ENCODE data around the gene SPG21.
A peak's percentile ranks its signal among the peaks of the same experiment; 100 is the strongest.
"Not testable (repeated sequence)": the region's sequence is repeated elsewhere in the genome, so short reads cannot be mapped to it uniquely, and the experiment has no call there.

Gene SPG21

DNA sequence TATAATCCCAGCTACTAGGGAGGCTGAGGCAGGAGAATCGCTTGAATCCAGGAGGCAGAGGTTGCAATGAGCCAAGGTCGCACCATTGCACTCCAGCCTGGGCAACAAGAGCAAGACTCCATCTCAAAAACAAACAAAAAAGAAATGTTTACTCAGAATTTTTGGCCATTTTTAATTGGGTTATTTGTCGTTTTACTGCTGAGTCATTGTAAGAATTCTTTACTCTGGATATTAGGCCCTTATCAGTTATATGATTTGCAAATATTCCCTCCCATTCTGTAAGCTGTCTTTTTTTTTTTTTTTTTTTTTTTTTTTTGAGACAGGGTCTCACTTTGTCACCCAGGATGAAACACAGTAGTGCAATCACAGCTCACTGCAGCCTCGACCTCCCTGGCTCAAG, 21.5 kb upstream of the SPG21 start:
- H3K27me3 Mint-ChIP-seq; H3K4me1 Mint-ChIP-seq (ENCODE audit: low read depth); H3K4me3 Mint-ChIP-seq; DNase-seq; H3K9me3 Mint-ChIP-seq: not testable (repeated sequence)
- Mint-ChIP-seq H3K36me3 (ENCODE audit: low read depth) (peaks cover 65% of the 10 kb centered on the region), H3K27ac (peak overlapping the region; percentile 26)

DNA sequence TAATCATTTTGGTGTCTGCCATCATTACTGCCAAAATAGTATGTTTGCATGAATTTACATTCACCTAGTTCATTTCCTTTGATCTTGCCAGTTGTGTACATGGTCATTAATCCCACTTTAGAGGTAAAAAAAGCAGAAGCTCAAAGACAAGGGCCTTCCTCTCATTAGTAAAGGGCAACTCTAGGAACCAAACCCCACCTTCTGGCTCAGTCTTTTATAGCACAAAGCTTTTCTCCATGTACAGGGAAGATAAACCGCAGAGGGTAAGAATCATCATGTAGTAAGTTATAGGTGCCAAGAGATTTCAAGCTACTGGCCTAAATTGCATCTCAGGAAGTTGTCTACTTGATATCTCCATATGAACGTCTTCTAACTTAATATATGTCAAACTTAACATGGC, 19.3 kb upstream of the SPG21 start:
- H3K9me3 Mint-ChIP-seq: peaks cover 4% of the 10 kb centered on the region
- DNase-seq: no peak
- no peak overlapping the region for H3K27ac Mint-ChIP-seq

DNA sequence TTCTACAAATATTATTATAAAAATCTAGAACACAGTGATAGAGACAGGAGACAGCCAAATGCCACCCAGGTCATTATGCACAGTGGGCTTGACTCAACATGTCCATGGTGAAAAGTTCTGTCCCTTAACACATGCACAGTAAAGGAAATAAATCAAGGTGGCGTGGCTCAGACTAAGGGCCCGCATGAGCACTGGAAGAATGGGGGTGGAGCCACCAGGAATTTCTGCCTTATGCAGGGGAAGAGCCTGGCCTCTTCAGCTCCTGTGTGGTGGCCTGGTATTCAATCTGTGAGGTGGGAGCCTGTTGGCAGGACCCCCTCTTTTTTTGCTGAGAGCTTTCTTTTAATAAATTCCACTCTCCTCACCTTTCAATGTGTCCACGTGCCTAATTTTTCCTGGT, 17.2 kb upstream of the SPG21 start:
- DNase-seq: no peak
- Mint-ChIP-seq H3K9me3 (no peaks in the 10 kb centered on the region), H3K27ac (no peak overlapping the region), H3K27me3 (no peaks in the 10 kb centered on the region), H3K36me3 (ENCODE audit: low read depth) (peaks cover 57% of the 10 kb centered on the region), H3K4me1 (ENCODE audit: low read depth) (no peaks in the 10 kb centered on the region), H3K4me3 (no peak overlapping the region)

More for the DNA sequence above, 19.3 kb upstream of the SPG21 start:
- H3K27me3 Mint-ChIP-seq: no peaks in the 10 kb centered on the region
- peaks cover 62% of the 10 kb centered on the region for H3K36me3 Mint-ChIP-seq (ENCODE audit: low read depth)
- no peaks in the 10 kb centered on the region for H3K4me1 Mint-ChIP-seq (ENCODE audit: low read depth)
- H3K4me3 Mint-ChIP-seq: no peak overlapping the region

DNA sequence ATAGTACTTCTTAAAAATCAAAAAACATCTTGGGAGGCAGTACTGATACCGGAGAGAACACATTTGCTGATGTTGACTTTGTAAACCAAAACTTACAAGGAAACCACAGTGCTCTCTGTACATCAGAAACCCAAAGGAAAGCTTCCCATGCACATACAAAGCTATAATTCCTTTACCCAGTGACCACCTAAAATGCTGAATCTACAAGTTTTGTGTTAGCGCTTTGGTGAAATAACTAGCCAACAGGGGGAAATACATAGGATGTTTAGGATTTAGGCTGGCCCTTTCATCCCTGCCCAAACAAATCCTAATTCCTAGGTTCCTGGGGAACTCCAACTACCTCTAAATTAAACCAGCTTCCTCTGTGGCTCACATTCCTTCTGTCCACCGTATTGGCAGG, 15.3 kb upstream of the SPG21 start:
- Mint-ChIP-seq H3K27me3 (no peaks in the 10 kb centered on the region), H3K36me3 (ENCODE audit: low read depth) (peaks cover 45% of the 10 kb centered on the region), H3K27ac (peak overlapping the region; percentile 48), H3K9me3 (no peaks in the 10 kb centered on the region), H3K4me3 (no peak overlapping the region), H3K4me1 (ENCODE audit: low read depth) (no peaks in the 10 kb centered on the region)
- DNase-seq: no peak

DNA sequence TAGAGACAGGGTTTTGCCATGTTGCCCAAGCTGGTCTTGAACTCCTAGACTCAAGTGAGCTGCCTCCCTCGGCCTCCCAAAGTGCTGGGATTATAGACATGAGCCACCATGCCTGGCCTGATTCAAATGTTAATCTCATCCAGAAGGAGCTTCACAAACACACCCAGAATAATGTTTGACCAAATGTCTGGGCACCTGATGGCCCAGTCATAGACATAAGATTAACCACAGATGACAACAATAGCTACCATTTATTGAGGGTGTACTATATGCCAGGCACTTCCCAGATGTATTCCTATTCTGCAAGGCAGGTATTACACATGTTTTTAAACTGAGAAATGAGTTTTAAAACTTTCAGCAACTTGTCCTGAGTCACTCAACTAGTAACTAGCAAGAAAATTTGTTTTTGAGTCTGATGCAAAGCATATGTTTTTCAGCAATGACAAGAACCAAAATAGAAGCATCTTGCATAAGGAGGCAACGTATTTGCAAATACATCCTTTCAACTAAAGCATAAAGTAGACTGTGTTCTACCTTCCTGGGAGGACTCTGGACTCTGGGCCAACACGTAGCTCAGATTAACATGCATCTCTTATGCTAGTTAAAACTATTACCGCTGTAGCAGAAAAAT, 8.1 kb upstream of the SPG21 start:
- H3K36me3 Mint-ChIP-seq (ENCODE audit: low read depth): peaks cover 8% of the 10 kb centered on the region
- peaks cover 4% of the 10 kb centered on the region for H3K4me1 Mint-ChIP-seq (ENCODE audit: low read depth)
- no peaks in the 10 kb centered on the region for H3K9me3 Mint-ChIP-seq
- no peaks in the 10 kb centered on the region for H3K27me3 Mint-ChIP-seq
- DNase-seq: no peak
- no peak overlapping the region for H3K4me3 Mint-ChIP-seq
- H3K27ac Mint-ChIP-seq: no peak overlapping the region

DNA sequence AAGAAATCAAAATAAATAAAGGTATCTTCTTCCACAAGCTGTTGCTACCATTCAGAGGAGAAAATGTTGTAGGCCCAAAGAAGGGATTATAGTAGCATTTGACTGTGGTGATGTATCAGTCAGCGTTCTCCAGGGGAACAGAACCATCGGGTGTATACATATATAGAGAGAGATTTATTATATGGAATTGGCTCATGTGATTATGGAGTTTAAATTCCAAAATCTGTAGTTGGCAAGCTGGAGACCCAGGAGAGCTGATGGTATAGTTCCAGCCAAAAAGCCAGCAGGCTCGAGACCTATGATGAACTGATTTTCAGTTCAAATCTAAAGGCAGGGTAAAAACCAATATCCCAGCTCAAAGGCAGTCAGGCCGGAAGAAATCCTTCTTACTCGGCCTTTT, 7.4 kb upstream of the SPG21 start:
- no peak for DNase-seq
- Mint-ChIP-seq H3K36me3 (ENCODE audit: low read depth) (peaks cover 4% of the 10 kb centered on the region), H3K27ac (no peak overlapping the region), H3K4me1 (ENCODE audit: low read depth) (peaks cover 5% of the 10 kb centered on the region), H3K27me3 (no peaks in the 10 kb centered on the region), H3K4me3 (no peak overlapping the region), H3K9me3 (no peaks in the 10 kb centered on the region)

DNA sequence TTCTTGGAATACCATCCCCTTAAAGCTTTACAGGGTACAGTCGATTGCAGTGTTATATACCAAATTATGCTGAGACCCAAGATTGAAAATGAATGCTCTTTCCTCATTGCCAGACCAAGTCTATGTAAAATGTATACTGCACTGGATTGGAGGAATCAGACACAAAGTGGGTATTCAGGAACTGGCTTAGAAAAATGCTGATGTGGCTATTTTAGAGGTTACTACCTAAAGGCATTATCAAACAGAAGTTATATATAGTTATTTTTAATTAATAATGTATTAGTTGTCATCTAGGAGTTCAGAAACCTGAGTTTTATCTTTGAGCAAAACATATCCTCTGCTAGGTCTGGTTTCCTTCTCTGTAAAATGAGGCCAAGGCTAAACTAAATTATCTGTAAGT, 3.6 kb upstream of the SPG21 start:
- Mint-ChIP-seq H3K27ac (no peak overlapping the region), H3K4me1 (ENCODE audit: low read depth) (peaks cover 22% of the 10 kb centered on the region), H3K36me3 (ENCODE audit: low read depth) (peaks cover 13% of the 10 kb centered on the region), H3K9me3 (no peaks in the 10 kb centered on the region), H3K27me3 (no peaks in the 10 kb centered on the region), H3K4me3 (no peak overlapping the region)
- DNase-seq: no peak

DNA sequence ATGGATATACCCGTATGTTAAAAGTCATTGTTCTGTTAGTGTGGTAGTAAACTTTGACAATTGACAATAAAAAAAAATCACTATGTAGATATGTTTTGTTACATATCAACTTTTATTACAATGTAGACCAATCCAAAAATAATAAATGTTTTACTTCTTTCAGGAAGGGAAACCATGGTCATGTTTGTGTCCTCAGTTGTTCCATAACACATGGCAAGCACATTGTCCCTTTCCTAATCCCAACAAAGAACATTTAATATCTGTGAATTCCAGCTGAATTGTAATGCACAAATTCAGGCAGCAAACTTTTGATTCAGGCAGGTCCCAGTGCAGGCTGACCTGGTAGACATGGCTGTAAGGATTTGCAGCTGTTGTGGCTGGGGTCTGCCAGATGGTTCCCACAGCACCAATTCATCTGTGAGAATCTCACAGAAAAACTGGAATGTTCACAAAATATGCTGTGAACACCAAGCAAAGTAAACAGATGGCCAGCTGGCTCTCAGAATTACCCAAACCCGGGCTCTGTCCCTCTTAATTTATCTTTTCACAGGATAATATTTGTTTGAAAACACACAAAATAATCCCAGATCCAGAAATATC, 1.9 kb upstream of the SPG21 start:
- H3K27ac Mint-ChIP-seq: no peak overlapping the region
- peak overlapping the region; percentile 4 for H3K4me3 Mint-ChIP-seq
- no peak for DNase-seq
- peaks cover 30% of the 10 kb centered on the region for H3K36me3 Mint-ChIP-seq (ENCODE audit: low read depth)
- H3K4me1 Mint-ChIP-seq (ENCODE audit: low read depth): peaks cover 39% of the 10 kb centered on the region
- H3K9me3 Mint-ChIP-seq: no peaks in the 10 kb centered on the region
- no peaks in the 10 kb centered on the region for H3K27me3 Mint-ChIP-seq

DNA sequence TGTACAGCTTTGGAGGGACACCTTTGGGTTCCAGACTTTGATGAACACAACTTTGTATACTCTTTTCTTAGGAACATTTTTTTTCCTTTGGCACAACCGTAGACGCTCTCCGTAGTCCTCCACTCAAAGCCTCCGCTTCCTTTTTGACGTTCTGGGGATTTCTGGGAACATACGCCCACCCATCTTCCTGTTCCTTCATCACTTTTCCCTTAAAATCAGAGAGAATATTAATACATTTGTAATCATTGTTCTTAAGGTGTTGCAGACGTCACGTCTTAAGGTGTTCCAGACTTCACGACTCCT, 405 bp upstream of the SPG21 start:
- Mint-ChIP-seq H3K27ac (peak overlapping the region; percentile 94), H3K27me3 (no peaks in the 10 kb centered on the region), H3K4me3 (peak overlapping the region; percentile 100), H3K36me3 (ENCODE audit: low read depth) (peaks cover 38% of the 10 kb centered on the region), H3K4me1 (ENCODE audit: low read depth) (peaks cover 46% of the 10 kb centered on the region), H3K9me3 (no peaks in the 10 kb centered on the region)
- no peak for DNase-seq

DNA sequence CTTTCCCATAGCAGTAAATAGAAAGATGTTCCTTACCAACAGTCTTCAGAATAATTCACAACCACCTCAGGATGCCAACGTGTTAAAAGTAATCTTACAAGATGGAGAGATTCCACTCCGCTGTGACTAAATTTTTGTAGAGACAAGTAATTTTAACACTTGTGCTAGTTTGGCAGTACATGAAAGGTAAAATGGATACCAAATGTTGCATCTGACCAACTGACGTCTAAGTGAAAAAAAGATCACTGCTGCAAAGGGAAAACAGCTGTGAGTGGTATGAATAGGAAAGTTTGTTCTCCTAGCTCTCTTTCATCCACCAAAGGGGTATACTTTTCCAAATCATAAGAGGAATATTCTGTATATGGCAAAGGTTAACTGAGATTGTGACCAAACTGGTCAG, 2.6 kb downstream of the SPG21 start:
- Mint-ChIP-seq H3K4me3 (peak overlapping the region; percentile 13), H3K9me3 (no peaks in the 10 kb centered on the region), H3K27ac (peak overlapping the region; percentile 41), H3K4me1 (ENCODE audit: low read depth) (peaks cover 55% of the 10 kb centered on the region), H3K36me3 (ENCODE audit: low read depth) (peaks cover 63% of the 10 kb centered on the region), H3K27me3 (no peaks in the 10 kb centered on the region)
- DNase-seq: no peak

DNA sequence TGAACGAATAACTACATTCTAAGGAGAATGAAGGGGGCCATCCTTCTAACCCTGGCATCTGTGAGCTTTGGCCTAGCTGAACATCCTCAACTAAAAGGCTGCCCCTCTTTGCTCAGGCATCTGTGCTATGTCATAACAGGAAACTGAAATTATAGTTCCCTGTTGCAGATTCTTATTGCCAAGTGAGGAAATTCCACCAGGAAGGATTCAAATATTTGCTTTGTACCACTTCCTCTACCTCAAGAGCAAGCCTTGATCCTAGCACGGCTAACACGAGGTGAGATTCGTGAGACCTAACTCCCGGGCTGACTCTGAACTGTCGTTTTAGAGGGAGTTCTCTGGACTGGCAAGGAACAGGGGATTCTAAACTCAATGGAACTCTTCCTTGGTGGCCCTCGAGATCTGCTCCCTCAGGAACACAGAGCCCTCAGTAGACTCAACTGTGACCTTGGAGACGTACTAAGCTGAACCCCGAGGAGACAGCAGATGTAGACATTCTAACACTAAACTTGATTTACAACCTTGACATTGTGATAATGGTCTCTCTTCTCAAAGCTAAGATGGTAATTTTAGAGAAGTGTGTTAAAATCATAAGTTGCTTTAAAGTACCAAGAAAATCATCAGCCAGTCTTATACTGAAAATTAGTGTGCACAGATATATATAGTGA, 4.2 kb downstream of the SPG21 start:
- H3K4me1 Mint-ChIP-seq (ENCODE audit: low read depth): peaks cover 52% of the 10 kb centered on the region
- no peak overlapping the region for H3K4me3 Mint-ChIP-seq
- peak overlapping the region; percentile 41 for H3K27ac Mint-ChIP-seq
- peaks cover 75% of the 10 kb centered on the region for H3K36me3 Mint-ChIP-seq (ENCODE audit: low read depth)
- no peaks in the 10 kb centered on the region for H3K9me3 Mint-ChIP-seq
- no peak for DNase-seq
- no peaks in the 10 kb centered on the region for H3K27me3 Mint-ChIP-seq

DNA sequence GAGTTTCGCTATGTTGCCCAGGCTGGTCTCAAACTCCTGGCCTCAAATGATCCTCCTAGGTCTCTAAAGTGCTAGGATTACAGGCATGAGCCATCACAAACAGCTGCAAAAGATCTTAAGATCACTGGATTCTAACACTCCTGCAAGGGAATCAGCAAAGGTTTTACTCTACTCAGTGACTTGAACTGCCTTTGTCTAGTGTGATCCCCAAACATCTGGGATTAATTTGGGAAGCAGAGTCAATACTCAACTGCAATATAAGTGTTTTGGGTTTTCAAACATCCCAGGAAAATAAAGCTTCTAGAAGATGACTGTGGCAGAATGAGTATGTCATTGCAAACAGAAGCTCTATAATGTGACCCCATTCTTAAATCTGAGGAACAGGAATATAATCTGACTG, 7.2 kb downstream of the SPG21 start:
- H3K4me1 Mint-ChIP-seq (ENCODE audit: low read depth): peaks cover 30% of the 10 kb centered on the region
- no peak for DNase-seq
- H3K27me3 Mint-ChIP-seq: no peaks in the 10 kb centered on the region
- no peak overlapping the region for H3K27ac Mint-ChIP-seq
- no peaks in the 10 kb centered on the region for H3K9me3 Mint-ChIP-seq
- H3K36me3 Mint-ChIP-seq (ENCODE audit: low read depth): peaks cover 79% of the 10 kb centered on the region
- no peak overlapping the region for H3K4me3 Mint-ChIP-seq

DNA sequence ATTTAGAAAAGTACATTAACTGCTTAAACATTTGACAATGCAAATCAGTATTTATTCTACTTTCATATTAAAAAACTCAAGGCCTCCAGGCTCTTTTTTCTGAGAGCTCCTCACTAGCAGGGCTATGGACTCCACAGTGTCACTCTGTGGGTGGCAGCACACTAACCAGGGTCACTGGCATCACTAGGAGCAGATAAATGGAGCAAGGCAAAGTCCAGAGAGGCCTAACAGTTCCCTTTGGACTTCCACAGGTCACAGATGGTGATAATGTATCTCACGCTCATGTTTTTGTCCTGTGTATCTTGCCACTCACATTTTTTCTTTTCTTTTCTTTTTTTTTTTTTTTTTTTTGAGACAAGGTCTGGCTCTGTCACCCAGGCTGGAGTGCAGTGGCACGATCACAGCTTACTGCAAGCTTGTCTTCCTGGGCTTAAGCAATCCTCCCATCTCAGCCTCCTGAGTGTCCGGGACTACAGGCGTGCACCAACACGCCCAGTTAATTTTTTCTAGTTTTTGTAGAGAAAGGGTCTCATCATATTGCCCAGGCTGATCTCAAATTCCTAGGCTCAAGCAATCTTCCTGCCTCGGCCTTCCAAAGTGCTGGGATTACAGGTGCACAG, 7.8 kb downstream of the SPG21 start:
- peaks cover 24% of the 10 kb centered on the region for H3K4me1 Mint-ChIP-seq (ENCODE audit: low read depth)
- no peak overlapping the region for H3K4me3 Mint-ChIP-seq
- peaks cover 79% of the 10 kb centered on the region for H3K36me3 Mint-ChIP-seq (ENCODE audit: low read depth)
- no peaks in the 10 kb centered on the region for H3K9me3 Mint-ChIP-seq
- H3K27ac Mint-ChIP-seq: no peak overlapping the region
- no peaks in the 10 kb centered on the region for H3K27me3 Mint-ChIP-seq
- DNase-seq: no peak

DNA sequence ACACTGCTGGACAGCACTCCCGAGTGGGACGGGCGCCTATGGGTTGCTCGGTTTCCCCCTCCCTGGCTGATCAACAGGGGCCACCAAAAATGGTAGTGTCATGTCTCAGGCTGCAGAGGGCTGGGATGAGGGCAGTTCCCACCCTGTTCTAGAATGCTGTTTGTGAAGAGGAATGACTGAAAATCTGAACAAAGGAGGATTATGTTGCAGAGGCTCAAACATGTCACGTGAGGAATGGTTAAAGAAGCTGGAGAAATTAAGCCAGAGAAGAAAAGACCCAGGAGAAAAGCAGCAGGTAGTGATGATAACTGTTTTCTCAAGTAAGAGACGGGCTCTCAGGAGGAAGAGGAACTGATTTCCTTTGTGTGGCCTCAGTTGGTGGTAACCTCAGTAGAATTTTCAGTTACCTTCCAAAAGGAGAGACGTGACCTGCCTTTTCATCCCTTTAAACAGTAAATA, 10.4 kb downstream of the SPG21 start:
- peaks cover 12% of the 10 kb centered on the region for H3K4me1 Mint-ChIP-seq (ENCODE audit: low read depth)
- H3K36me3 Mint-ChIP-seq (ENCODE audit: low read depth): peaks cover 85% of the 10 kb centered on the region
- H3K4me3 Mint-ChIP-seq: no peak overlapping the region
- H3K27me3 Mint-ChIP-seq: no peaks in the 10 kb centered on the region
- no peak for DNase-seq
- no peak overlapping the region for H3K27ac Mint-ChIP-seq
- H3K9me3 Mint-ChIP-seq: no peaks in the 10 kb centered on the region

DNA sequence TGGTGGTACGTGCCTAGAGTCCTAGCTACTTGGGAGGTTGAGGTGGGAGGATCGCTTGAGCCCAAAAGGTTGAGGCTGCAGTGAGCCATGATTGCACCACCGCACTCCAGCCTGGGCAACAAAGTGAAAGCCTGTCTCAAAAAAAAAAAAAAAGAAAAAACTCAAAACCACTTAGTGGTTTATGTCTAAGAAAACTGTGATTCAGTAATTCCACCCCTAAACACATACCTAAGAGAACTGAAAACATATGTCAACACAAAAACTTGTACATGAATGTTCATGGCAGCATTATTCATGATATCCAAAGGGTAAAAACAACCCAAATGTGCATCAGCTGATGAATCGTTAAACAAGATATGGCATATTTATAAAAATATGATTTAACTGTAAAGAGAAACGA, 14.3 kb downstream of the SPG21 start:
- Mint-ChIP-seq H3K27ac (peak overlapping the region; percentile 18), H3K36me3 (ENCODE audit: low read depth) (peaks cover 83% of the 10 kb centered on the region), H3K4me1 (ENCODE audit: low read depth) (peaks cover 5% of the 10 kb centered on the region), H3K27me3 (no peaks in the 10 kb centered on the region), H3K4me3 (no peak overlapping the region), H3K9me3 (no peaks in the 10 kb centered on the region)
- DNase-seq: no peak

Measured in activated T-cell treated with anti-CD3 and anti-CD28 coated beads, Interleukin-2, amount 50 U/mL, for 24 hours (primary cell).